ENCODE measurements around the gene SLC35E1.
A peak's percentile ranks its signal among the peaks of the same experiment; 100 is the strongest.

SLC35E1 gene

DNA sequence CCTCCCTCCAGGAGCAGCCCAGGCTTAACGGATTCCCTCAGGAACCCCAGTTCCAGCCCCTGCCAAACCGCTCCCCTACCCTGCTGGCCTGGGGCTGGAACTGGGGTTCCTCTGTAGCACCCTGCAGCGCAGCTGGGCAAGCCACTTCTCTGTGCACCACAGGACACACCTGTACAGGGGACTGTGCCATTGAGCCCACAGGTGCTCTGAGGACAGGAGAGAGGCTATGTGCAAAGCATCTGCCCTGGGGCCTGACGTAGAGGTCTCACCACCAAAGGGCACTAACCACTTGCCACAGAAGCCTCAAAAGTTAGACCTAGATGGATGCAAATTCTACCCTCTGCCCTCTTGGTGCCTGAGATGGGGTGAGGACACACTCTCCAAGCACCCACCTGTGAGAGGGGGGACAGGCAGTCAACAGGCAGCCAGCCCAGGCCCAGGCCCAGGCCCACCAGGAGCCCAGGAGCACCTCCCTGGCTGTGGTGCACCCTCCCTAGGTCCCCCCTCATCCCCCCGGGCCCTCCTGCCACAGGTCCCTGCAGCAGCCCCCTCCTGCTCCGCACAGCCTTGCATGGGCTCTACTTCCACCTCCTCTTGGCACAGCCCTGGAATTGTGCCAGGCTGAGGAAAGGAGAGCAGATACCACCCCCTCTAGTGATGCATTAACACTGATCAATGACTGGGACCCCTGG is 27.6 kb upstream of the SLC35E1 start:
- no peak for DNase-seq (ENCODE audit: low read depth in 1 of 2, low spot score in 1 of 2)
- TF ChIP-seq, protein P1, sequence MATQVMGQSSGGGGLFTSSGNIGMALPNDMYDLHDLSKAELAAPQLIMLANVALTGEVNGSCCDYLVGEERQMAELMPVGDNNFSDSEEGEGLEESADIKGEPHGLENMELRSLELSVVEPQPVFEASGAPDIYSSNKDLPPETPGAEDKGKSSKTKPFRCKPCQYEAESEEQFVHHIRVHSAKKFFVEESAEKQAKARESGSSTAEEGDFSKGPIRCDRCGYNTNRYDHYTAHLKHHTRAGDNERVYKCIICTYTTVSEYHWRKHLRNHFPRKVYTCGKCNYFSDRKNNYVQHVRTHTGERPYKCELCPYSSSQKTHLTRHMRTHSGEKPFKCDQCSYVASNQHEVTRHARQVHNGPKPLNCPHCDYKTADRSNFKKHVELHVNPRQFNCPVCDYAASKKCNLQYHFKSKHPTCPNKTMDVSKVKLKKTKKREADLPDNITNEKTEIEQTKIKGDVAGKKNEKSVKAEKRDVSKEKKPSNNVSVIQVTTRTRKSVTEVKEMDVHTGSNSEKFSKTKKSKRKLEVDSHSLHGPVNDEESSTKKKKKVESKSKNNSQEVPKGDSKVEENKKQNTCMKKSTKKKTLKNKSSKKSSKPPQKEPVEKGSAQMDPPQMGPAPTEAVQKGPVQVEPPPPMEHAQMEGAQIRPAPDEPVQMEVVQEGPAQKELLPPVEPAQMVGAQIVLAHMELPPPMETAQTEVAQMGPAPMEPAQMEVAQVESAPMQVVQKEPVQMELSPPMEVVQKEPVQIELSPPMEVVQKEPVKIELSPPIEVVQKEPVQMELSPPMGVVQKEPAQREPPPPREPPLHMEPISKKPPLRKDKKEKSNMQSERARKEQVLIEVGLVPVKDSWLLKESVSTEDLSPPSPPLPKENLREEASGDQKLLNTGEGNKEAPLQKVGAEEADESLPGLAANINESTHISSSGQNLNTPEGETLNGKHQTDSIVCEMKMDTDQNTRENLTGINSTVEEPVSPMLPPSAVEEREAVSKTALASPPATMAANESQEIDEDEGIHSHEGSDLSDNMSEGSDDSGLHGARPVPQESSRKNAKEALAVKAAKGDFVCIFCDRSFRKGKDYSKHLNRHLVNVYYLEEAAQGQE (IDR thresholded peaks at IDR 0.05; ENCODE audit: insufficient replicate concordance, low read depth) = no peak
- TF ChIP-seq POLR2AphosphoS5 (IDR thresholded peaks at IDR 0.05; ENCODE audit: low read depth) (no peak), GABPA (IDR thresholded peaks at IDR 0.05; ENCODE audit: low read depth) (no peak), SPI1 (IDR thresholded peaks at IDR 0.05; ENCODE audit: borderline replicate concordance, low read depth) (no peak)
- TF ChIP-seq, protein P2, sequence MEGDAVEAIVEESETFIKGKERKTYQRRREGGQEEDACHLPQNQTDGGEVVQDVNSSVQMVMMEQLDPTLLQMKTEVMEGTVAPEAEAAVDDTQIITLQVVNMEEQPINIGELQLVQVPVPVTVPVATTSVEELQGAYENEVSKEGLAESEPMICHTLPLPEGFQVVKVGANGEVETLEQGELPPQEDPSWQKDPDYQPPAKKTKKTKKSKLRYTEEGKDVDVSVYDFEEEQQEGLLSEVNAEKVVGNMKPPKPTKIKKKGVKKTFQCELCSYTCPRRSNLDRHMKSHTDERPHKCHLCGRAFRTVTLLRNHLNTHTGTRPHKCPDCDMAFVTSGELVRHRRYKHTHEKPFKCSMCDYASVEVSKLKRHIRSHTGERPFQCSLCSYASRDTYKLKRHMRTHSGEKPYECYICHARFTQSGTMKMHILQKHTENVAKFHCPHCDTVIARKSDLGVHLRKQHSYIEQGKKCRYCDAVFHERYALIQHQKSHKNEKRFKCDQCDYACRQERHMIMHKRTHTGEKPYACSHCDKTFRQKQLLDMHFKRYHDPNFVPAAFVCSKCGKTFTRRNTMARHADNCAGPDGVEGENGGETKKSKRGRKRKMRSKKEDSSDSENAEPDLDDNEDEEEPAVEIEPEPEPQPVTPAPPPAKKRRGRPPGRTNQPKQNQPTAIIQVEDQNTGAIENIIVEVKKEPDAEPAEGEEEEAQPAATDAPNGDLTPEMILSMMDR (IDR thresholded peaks at IDR 0.05; ENCODE audit: insufficient read depth, low read length) = no peak
- no peaks in the 10 kb centered on the region for H3K27me3 ChIP-seq (ENCODE audit: insufficient read depth, poor library complexity, severe bottlenecking)
- no peak overlapping the region for H3K27ac ChIP-seq (replicated peaks)
- H3K4me3 ChIP-seq (replicated peaks; ENCODE audit: insufficient read depth, low read length) = no peak overlapping the region

DNA sequence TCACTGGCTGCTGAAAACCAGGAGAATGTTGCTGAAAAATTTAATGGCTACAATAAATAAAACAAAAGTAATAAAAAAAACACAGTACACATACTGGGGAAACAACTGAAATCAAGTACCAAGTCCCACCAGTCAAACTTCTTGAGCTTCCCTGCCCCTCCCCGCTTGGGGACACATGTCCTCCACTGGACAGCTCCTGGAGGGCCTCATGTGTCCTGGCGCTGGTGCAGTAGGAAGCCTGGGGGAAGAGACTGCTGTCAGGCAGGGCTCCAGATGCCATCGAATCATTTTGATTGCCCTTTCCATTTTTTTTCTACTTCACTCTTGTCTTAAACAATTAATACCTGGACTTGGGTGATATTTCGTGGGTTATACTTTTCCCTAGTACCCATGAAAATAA is 26.6 kb upstream of the SLC35E1 start:
- no peaks in the 10 kb centered on the region for H3K27me3 ChIP-seq (ENCODE audit: insufficient read depth, poor library complexity, severe bottlenecking)
- no peak overlapping the region for H3K27ac ChIP-seq (replicated peaks)
- H3K4me3 ChIP-seq (replicated peaks; ENCODE audit: insufficient read depth, low read length) = no peak overlapping the region
- no peak for TF ChIP-seq GABPA (IDR thresholded peaks at IDR 0.05; ENCODE audit: low read depth)
- TF ChIP-seq SPI1 (IDR thresholded peaks at IDR 0.05; ENCODE audit: borderline replicate concordance, low read depth) = no peak
- TF ChIP-seq, protein P1 (IDR thresholded peaks at IDR 0.05; ENCODE audit: insufficient replicate concordance, low read depth) = peak; percentile 47
- TF ChIP-seq, protein P2 (IDR thresholded peaks at IDR 0.05; ENCODE audit: insufficient read depth, low read length) = no peak
- DNase-seq (ENCODE audit: low read depth in 1 of 2, low spot score in 1 of 2) = no peak

DNA sequence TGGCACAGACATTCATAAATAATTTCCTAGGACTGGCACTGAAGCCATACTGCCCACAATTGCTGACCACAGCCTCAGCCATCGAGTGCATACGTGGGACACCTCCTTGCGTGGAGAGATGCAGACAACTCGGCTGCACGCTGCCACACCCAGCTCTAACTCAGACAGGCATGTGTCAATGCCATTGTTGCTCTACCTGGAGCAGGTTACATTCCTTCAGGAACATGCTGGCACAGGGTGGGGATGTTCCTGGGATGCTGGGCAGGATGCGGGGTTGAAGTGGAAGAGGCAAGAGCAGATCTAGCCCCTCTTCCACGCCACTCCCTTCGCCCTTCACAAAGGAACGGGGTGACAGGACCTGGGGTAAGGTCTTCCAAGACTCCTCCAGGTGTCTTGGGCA is 24.2 kb upstream of the SLC35E1 start:
- no peak for DNase-seq (ENCODE audit: low read depth in 1 of 2, low spot score in 1 of 2)
- TF ChIP-seq, protein P1 (IDR thresholded peaks at IDR 0.05; ENCODE audit: insufficient replicate concordance, low read depth) = no peak
- TF ChIP-seq, protein P2 (IDR thresholded peaks at IDR 0.05; ENCODE audit: insufficient read depth, low read length) = no peak
- TF ChIP-seq POLR2AphosphoS5 (IDR thresholded peaks at IDR 0.05; ENCODE audit: low read depth) = no peak
- no peak for TF ChIP-seq SPI1 (IDR thresholded peaks at IDR 0.05; ENCODE audit: borderline replicate concordance, low read depth)
- TF ChIP-seq GABPA (IDR thresholded peaks at IDR 0.05; ENCODE audit: low read depth) = no peak
- Histone ChIP-seq H3K4me3 (replicated peaks; ENCODE audit: insufficient read depth, low read length) (no peak overlapping the region), H3K27ac (replicated peaks) (no peak overlapping the region), H3K27me3 (ENCODE audit: insufficient read depth, poor library complexity, severe bottlenecking) (no peaks in the 10 kb centered on the region)
